D721Med (cell line): ENCODE results near the gene EIF5.

Experiments used
- DNase-seq: peaks from one replicate; pipeline ENCODE4 v3.0.0; 2011; ENCODE audit warnings: low spot score; ENCODE audit not compliant: insufficient read length
- FAIRE-seq: peaks from 2 replicates; lab custom pipeline; 2011; peaks lifted over from hg19 to GRCh38; lab: Jason Lieb, UNC
- TF ChIP-seq, protein P1 (sequence below): IDR thresholded peaks from 2 replicates; pipeline ENCODE4 v1.5.1; 2012; ENCODE audit warnings: mild to moderate bottlenecking, control low read depth; ENCODE audit not compliant: insufficient read depth; ENCODE audit errors: missing control alignments

The EIF5 gene

GRCh38 chr14:103310576-103311095 lies 23.4 kb upstream of the EIF5 start:
- DNase-seq (no peak), FAIRE-seq (no peak)
- TF ChIP-seq, protein P1, sequence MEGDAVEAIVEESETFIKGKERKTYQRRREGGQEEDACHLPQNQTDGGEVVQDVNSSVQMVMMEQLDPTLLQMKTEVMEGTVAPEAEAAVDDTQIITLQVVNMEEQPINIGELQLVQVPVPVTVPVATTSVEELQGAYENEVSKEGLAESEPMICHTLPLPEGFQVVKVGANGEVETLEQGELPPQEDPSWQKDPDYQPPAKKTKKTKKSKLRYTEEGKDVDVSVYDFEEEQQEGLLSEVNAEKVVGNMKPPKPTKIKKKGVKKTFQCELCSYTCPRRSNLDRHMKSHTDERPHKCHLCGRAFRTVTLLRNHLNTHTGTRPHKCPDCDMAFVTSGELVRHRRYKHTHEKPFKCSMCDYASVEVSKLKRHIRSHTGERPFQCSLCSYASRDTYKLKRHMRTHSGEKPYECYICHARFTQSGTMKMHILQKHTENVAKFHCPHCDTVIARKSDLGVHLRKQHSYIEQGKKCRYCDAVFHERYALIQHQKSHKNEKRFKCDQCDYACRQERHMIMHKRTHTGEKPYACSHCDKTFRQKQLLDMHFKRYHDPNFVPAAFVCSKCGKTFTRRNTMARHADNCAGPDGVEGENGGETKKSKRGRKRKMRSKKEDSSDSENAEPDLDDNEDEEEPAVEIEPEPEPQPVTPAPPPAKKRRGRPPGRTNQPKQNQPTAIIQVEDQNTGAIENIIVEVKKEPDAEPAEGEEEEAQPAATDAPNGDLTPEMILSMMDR = no peak

- no peak for DNase-seq
- FAIRE-seq = no peak
- TF ChIP-seq, protein P1 = no peak
Measured at GRCh38 chr14:103311171-103311997, 22.7 kb upstream of the EIF5 start.

DNA sequence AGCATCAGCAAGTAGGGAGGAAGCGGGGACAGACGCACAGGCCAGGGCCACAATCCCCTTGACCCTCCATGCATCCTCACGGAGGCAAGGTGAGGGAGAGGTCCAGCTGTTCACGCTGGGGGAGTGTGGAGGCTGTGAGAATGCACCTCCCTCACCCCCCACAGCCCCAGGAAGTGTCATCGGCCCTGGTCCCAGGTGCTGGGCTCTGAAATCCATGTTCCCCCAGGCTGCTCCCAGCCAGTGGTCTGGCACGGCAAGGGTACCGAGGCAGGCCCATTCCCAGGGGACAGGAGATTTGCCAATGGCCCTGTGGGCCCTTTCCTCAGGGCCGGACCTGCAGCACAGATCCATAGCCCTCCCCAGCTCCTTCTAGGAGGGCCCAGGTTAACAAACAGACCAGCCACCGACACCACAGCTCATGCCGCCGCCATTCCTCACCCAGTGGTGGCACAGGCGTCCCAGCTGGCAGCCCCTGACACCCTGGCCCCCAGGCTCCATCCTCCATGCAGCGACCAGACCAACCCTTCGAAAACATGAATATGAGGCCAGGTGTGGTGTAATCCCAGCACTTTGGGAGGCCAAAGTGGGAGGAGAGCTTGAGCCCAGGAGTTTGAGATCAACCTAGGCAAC lies 21.9 kb upstream of the EIF5 start:
- DNase-seq (no peak), FAIRE-seq (no peak)
- TF ChIP-seq, protein P1 = no peak

GRCh38 chr14:103313704-103314103 lies 20.3 kb upstream of the EIF5 start:
- TF ChIP-seq, protein P1 = no peak
- DNase-seq (no peak), FAIRE-seq (no peak)

DNA sequence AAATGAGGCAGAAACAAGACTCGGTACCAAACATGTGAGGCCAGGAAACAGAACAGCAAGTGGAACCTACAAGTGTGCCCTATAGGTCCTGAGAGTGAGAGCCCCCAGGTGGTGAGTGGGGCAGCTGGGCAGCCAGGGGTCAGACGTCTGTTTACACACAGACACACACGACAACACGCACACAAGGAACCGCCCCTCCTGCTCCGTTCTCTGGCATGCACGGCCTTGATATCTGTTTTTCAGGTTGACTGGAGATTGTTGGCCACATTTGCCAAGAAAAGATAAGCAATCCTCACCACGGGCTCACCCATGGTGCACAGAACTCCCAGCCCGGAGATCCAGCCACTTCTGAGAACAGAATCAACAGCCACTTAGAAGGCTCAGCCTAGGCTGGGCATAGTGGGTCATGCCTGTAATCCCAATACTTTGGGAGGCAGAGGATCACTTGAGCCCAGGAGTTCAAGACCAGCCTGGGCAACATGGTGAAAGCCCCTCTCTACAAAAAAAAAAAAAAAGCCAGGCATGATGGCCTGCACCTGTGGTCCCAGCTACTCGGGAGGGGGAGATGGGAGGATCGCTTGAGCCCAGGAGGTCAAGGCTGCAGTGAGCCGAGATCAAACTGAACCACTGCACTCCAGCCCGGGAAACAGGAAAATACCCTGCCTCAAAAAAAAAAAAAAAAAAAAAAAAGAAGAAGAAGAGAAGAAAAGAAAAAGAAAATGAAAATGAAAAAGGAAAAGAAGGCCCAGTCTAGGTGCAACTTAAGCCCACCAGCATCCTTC lies 19.4 kb upstream of the EIF5 start:
- FAIRE-seq (no peak), DNase-seq (no peak)
- TF ChIP-seq, protein P1 = no peak

- TF ChIP-seq, protein P1 = no peak
- DNase-seq (no peak), FAIRE-seq (no peak)
Measured at GRCh38 chr14:103315351-103315911, 18.6 kb upstream of the EIF5 start.
